GM19397 (cell line): ENCODE results near the gene MBD5.

ENCODE experiments used
- ATAC-seq: cut with Tn5 transposase; IDR thresholded peaks from one replicate; pipeline ENCODE4 v1.9.1; 2021; ENCODE audit warnings: mild to moderate bottlenecking, moderate library complexity; ENCODE audit not compliant: unreplicated experiment

Gene MBD5

DNA sequence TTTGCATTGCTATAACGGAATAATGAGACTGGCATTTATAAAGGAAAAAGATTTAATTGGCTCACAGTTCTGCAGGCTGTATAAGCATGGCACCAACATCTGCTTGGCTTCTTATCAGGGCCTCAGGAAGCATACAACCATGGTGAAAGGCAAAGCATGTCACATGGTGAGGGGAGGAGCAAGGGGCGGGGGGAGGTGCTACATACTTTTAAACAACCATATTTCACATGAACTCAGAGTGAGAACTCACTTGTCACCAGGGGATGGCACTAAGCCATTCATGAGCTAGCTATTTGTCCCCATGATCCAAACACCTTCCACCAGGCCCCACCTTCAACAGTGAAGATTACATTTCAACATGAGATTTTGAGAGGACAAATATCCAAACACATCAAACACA is 188.7 kb downstream of the MBD5 start:
- no peak for ATAC-seq

- no peak for ATAC-seq
Measured at GRCh38 chr2:148218326-148219075, 197.6 kb downstream of the MBD5 start.

GRCh38 chr2:148221166-148221565 is 200.3 kb downstream of the MBD5 start:
- no peak for ATAC-seq

DNA sequence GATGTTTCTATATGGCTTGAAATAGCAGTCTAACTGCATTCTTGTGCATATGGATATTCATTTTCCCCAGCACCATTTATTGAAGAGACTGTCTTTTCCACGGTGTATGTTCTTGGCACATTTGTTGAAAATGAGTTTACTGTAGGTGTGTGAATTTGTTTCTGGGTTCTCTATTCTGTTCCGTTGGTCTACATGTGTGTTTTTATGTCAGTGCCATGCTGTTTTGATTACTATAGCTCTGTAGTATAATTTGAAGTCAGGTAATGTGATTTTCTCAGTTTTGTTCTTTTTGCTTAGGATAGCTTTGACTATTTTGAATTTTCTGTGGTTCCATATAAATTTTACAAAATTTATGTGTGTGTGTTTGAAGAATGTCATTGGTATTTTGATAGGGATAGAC is 201.0 kb downstream of the MBD5 start:
- ATAC-seq = no peak

DNA sequence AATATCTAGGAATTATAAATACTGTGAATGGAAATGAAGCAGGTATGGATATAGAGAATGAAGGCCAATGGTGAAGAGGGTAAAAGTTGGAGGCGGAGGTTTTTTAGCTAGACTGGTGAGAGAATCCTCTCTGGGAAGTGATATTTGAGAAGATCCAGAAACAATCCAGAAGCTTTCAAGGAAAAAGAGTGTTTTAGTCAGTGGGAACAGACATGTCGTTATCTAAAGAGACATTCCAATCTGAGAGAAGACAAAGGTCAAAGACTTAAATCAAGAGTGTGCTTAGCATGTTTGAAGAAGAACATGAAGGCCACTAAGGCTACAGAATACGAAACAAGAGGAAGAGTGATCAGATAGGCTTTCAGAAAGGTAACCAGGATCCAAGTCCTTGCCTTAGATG is 211.0 kb downstream of the MBD5 start:
- no peak for ATAC-seq

DNA sequence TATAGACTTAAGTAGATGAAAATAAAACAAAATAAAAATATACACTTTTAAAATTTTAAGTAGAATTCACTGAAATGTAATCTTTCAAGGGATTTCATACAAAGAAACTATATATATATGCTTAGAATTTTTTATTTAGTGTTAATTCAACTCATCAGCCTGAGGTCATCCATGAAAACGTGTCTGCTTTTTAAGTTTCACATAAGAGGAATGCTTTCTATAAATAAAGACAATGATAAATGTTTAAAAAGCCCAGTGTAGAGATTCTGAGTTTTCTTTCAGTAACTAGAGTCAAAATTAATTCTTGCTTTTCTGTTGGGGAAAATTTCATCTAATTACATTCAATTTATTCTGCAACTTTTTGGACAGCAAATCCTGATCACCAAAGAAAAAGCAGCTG is 213.3 kb downstream of the MBD5 start:
- no peak for ATAC-seq

GRCh38 chr2:148237911-148238310 is 217.0 kb downstream of the MBD5 start:
- ATAC-seq = no peak

GRCh38 chr2:148238561-148238960 is 217.7 kb downstream of the MBD5 start:
- no peak for ATAC-seq

- ATAC-seq = no peak
Measured at GRCh38 chr2:148240838-148241237, 219.9 kb downstream of the MBD5 start.

GRCh38 chr2:148244593-148245292 is 223.9 kb downstream of the MBD5 start:
- no peak for ATAC-seq

GRCh38 chr2:148251993-148252392 is 231.1 kb downstream of the MBD5 start:
- ATAC-seq = no peak

DNA sequence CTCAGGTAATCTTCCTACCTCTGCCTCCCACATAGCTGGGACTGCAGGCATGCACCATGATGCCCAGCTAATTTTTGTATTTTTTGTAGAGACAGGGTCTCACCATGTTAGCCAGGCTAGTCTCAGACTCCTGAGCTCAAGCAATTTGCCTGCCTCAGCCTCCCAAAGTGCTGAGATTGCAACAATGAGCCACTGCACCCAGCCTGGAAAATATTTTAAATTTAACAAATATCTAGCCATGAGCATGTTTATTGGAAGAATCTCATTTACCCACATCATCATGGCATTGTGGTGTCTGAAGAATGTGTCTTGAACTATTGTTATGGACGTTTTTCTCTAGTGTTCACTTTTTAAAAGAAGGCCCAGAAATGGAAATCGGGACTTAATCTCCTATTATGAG is 231.8 kb downstream of the MBD5 start:
- no peak for ATAC-seq

- ATAC-seq = no peak
Measured at GRCh38 chr2:148253685-148254084, 232.8 kb downstream of the MBD5 start.

- no peak for ATAC-seq
Measured at GRCh38 chr2:148255929-148256328, 235.0 kb downstream of the MBD5 start.

- no peak for ATAC-seq
Measured at GRCh38 chr2:148257276-148257675, 236.4 kb downstream of the MBD5 start.

DNA sequence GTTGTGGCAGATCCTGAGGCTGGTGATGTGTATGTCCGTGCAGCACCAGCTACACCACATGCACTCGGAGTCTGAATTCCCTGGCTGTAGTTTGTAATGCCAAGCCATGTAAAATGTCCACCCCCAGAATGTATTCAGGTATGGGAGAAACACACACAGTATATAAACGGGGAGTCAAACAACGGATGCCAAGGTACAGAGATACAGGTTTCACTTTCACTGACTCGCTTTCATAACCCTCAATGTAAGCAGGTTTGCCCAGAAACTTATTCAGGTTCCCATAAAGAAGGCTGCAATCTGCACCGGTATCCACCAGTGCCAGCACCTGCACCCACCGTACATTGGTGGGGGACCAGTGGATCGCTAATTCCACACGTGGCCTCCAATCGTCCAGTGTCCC is 237.2 kb downstream of the MBD5 start:
- no peak for ATAC-seq

DNA sequence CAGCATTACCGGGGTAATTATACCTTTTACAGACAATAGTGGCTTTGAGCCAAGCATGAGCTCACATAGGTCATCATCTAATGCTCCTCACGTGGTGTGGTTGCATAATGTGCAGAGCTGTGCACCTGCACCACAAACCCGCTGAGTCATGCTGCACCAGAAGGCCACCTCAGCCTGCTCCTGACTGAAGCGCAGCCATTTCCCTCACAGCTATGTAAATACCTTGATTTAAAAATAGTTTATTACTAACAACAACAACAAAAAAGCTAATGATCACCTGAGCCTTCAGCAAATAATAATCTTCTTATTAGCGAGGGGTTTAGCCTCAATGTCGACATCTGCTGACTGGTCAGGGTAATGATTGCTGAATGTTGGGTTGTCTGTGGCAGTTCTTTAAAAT is 238.8 kb downstream of the MBD5 start:
- ATAC-seq = no peak

DNA sequence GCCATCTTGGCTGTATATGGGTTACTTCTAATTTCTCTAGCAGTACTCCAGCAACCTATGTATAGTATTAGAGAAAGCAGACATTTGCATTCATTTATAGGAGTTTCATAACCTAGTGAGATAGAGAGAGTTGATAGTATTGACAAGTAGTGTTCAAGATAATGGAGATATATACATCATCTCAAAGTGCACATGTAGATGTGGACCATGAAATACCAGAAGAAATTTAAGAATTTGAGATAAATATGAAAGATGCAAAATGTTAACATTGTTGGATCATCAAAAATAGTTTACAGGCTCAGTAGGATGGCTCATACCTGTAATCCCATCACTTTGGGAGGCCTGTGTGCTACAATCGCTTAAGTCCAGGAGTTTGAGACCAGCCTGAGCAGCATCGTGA is 243.0 kb downstream of the MBD5 start:
- no peak for ATAC-seq

DNA sequence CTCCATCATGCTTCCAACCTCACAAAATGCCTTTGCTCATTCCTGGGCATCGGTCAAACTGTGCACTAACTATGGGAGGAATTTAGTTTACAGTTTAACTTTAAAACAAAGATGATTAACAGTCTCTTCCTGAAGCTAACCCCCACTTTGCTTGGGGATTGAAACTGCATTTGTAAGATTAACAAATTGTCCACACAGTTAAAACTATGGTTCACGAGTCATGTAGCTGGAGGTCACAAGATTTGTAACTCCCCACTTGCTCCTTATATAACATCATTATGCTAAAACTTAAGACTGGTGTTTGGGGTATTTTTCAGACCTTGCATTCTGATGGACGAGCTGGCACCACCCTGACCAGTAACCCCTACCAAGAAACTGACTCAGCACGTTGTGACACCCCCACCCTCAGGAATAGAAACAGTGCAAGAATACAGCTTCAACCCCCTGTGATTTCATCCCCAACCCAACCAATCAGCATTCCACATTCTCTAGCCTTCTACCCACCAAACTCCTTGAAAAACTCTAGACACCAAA is 252.3 kb downstream of the MBD5 start:
- ATAC-seq = no peak

DNA sequence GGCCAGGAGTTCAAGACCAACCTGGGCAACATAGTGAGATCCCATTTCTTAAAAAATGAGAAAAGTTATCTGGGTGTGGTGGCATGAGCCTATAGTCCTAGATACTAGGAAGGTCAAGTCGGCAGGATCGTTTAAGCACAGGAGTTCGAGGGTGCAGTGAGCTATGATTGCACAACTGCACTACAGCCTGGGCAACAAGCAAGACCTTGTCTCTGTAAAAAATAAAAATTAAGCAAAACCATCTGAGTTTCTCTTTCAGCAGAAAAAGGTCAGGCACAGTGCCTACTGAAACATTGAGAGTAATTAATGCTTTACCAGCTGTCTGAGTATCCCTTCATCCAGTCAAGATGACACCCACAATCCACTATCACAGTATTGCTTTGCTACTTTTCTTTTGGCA is 258.3 kb downstream of the MBD5 start:
- ATAC-seq = no peak

DNA sequence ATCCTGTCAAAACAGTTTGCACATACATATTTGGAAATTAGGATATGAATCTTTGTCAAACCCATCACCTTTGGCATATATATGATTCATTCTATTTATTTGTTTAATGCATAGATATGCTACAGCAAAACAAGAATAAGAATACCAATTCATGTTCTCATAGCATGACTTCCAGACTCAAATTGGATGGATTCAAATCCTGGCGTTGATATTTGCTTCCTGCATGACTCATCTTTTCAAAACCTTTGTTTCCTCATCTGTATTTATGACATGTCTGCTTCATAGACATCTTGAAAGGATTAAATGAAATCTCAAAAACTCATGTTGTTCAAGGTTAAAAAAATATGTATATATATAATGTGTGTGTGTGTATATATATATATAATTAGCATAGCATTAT is 261.3 kb downstream of the MBD5 start:
- ATAC-seq = no peak

GRCh38 chr2:148292431-148292830 is 271.5 kb downstream of the MBD5 start:
- no peak for ATAC-seq
